ACC112 (cell line): ENCODE data around the gene PLEKHJ1.

Experiments used
- H2AFZ ChIP-seq: fragments of 200-600 bp; sonication (generic); one replicate; pipeline ENCODE4 v1.6.0; 2017; ENCODE audit warnings: antibody characterized with exemption, low read length; ENCODE audit not compliant: unreplicated experiment
- H3K27ac ChIP-seq: fragments of 200-600 bp; sonication (generic); 2 replicates; pipeline ENCODE4 v1.5.1; 2014; ENCODE audit warnings: low read depth, mild to moderate bottlenecking, antibody characterized with exemption, low read length, moderate library complexity
- H3K27me3 ChIP-seq: fragments of 200-600 bp; sonication (generic); 2 replicates; pipeline ENCODE4 v1.6.1; 2014; ENCODE audit warnings: mild to moderate bottlenecking, antibody characterized with exemption, low read length, moderate library complexity, mixed read lengths; ENCODE audit not compliant: insufficient read depth
- H3K36me3 ChIP-seq: fragments of 200-600 bp; sonication (generic); 2 replicates; pipeline ENCODE4 v1.6.1; 2016; ENCODE audit warnings: mild to moderate bottlenecking, antibody characterized with exemption, low read length, moderate library complexity, mixed read lengths; ENCODE audit not compliant: insufficient read depth
- H3K4me1 ChIP-seq: fragments of 200-600 bp; sonication (generic); one replicate; pipeline ENCODE4 v1.6.1; 2016; ENCODE audit warnings: low read length, mixed read lengths; ENCODE audit not compliant: insufficient read depth, unreplicated experiment, control insufficient read depth
- H3K4me3 ChIP-seq: fragments of 200-600 bp; sonication (generic); 2 replicates; pipeline ENCODE4 v1.5.1; 2014; ENCODE audit warnings: mild to moderate bottlenecking, low read depth, low read length
- H3K79me2 ChIP-seq: fragments of 200-600 bp; sonication (generic); one replicate; pipeline ENCODE4 v1.6.0; 2016; ENCODE audit warnings: low read length; ENCODE audit not compliant: control insufficient read depth, unreplicated experiment, insufficient read depth

PLEKHJ1 gene

DNA sequence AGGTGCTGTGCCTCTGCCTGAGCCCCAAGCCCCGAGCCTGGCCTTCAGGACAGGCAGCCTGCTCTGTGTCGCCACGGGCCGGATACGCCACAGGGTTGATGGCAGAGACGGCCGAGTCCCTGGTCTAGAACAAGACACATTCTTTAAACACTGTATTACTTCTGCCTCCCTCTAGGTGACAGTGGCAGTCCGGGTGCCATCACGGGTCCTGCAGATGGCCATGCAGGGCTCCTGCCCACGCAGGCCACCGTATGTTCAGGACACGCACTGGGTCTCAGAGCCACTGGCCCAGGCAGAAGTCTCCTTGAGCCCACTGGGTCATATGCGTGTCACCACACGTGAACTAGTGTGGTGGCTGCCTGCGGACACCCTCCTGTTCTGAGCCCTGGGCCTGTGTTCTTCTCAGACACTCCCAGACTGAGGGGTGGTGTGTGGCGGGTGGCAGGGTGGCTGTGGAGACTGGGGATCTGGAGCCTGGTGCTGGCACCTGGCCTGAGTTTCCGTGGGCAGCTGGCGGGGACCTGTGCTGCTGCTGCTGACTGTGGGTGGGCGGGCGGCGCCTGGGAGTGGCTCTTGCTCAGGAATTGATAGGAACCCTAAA lies 4.4 kb downstream of the PLEKHJ1 start:
- no peaks in the 10 kb centered on the region for H3K27me3 ChIP-seq
- no peak overlapping the region for H3K27ac ChIP-seq
- H3K79me2 ChIP-seq: peaks cover 30% of the 10 kb centered on the region
- no peak overlapping the region for H2AFZ ChIP-seq
- H3K36me3 ChIP-seq: no peaks in the 10 kb centered on the region
- no peaks in the 10 kb centered on the region for H3K4me1 ChIP-seq
- no peak overlapping the region for H3K4me3 ChIP-seq

DNA sequence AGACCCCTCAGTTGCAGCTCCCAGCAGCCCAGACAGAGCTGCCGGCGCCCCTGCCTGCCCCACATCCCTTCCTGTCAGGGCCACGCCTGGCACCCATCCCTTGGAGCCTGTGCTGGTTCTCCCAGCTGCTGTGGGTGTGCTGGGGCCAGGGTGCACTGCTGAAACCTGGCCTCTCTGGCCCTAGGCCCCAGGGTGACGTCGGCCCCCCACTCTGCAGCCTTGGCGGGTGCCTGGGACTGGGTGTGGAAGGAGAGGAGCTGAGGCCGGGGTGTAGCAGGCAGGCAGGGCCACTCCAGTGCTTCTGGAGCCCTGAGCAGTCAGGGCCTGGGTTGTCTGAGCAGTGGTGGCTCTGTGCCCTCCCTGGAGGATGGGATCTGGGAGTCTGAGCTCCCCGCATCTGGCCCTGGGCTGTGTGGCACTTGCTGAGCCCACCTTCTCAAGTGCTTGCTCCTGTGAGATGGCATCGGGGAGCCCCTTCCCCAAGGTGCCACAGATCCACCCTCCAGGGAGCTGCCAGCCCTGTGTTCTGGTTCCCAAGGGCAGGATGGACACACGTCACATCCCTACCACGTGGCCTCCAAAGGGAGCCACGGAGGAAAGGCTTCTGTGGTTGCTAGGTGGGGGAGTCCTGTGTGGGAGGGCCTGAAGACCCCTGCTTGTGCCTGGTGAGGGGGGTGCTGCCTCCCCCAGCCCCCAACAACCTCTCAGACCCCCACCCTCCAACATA lies 5.2 kb downstream of the PLEKHJ1 start:
- Histone ChIP-seq H2AFZ (no peak overlapping the region), H3K27ac (no peak overlapping the region), H3K36me3 (no peaks in the 10 kb centered on the region), H3K4me3 (no peak overlapping the region), H3K4me1 (no peaks in the 10 kb centered on the region), H3K79me2 (peaks cover 29% of the 10 kb centered on the region), H3K27me3 (no peaks in the 10 kb centered on the region)

DNA sequence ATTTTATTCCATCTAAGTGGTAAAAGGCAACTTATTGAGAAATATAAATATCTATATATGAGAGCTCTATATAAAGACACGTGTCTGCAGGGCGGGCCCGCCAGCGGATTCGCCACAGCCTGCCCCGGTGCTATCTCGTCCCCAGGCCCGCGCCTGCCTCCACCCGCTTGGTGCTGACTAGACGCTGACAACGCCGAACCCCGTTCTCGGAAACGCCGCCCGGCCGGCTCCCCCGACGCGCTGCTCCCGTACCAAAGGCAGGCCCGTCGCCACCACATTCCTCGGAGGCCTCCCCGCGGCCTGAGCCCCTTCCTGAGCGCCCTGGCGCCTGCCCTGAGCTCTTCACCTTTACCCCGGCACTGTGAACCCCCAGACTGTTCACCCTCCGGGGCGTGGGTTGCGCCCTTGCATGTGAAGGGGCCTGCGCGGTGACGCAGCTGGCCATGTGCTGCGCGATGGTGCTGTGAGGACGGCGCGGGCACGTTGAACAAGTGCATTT lies 6.0 kb downstream of the PLEKHJ1 start:
- Histone ChIP-seq H3K4me1 (no peaks in the 10 kb centered on the region), H3K79me2 (peaks cover 20% of the 10 kb centered on the region), H3K4me3 (no peak overlapping the region), H3K27ac (no peak overlapping the region), H2AFZ (no peak overlapping the region), H3K27me3 (no peaks in the 10 kb centered on the region), H3K36me3 (no peaks in the 10 kb centered on the region)

- H3K36me3 ChIP-seq: no peaks in the 10 kb centered on the region
- no peaks in the 10 kb centered on the region for H3K4me1 ChIP-seq
- no peaks in the 10 kb centered on the region for H3K27me3 ChIP-seq
- no peak overlapping the region for H3K4me3 ChIP-seq
- H3K79me2 ChIP-seq: peaks cover 13% of the 10 kb centered on the region
- no peak overlapping the region for H3K27ac ChIP-seq
- H2AFZ ChIP-seq: no peak overlapping the region
These were observed 6.8 kb downstream of the PLEKHJ1 start for GRCh38 chr19:2229103-2230032.

GRCh38 chr19:2228157-2229030 lies 7.7 kb downstream of the PLEKHJ1 start:
- H3K4me1 ChIP-seq: no peaks in the 10 kb centered on the region
- no peaks in the 10 kb centered on the region; the same call in 1 of the 2 replicates for H3K36me3 ChIP-seq
- H3K27me3 ChIP-seq: no peaks in the 10 kb centered on the region
- no peak overlapping the region for H3K27ac ChIP-seq
- H3K79me2 ChIP-seq: peaks cover 4% of the 10 kb centered on the region
- no peak overlapping the region for H3K4me3 ChIP-seq
- H2AFZ ChIP-seq: no peak overlapping the region

DNA sequence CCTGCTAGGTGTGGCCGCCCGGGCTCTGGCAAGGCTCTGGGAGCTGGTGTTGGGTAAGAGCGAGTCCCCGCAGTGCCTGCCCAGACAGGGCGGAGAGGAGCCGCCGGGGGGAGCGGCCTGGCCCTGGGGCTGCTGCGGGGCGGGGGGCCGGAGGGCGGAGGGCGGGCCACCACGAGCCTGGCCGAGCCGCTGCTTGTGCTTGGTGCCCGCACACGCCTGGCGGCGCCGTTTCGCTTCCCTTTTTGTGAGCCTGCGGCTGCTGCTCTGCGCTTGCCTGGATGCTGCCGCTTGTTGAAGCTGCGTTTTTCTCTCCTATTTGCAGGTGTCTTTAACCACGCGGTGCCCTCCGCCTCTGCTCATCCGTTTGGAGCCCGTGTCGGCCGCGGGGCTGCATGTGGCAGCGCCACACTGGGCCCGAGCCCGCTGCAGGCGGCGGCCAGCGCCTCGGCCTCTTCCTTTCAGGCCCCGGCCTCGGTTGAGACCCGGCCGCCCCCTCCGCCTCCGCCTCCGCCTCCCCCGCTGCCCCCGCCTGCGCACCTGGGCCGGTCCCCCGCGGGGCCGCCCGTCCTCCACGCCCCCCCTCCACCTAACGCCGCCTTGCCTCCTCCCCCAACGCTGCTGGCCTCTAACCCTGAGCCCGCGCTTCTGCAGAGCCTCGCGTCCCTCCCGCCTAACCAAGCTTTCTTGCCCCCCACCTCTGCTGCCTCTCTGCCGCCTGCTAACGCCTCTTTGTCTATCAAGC lies 8.5 kb downstream of the PLEKHJ1 start:
- Histone ChIP-seq H3K27me3 (no peaks in the 10 kb centered on the region), H3K79me2 (no peaks in the 10 kb centered on the region), H2AFZ (no peak overlapping the region), H3K4me3 (no peak overlapping the region), H3K4me1 (no peaks in the 10 kb centered on the region), H3K27ac (no peak overlapping the region), H3K36me3 (no peaks in the 10 kb centered on the region; the same call in 1 of the 2 replicates)

- no peaks in the 10 kb centered on the region for H3K79me2 ChIP-seq
- no peak overlapping the region for H3K27ac ChIP-seq
- H3K4me1 ChIP-seq: peaks cover under 1% of the 10 kb centered on the region
These were observed 9.2 kb downstream of the PLEKHJ1 start for GRCh38 chr19:2226840-2227360.

DNA sequence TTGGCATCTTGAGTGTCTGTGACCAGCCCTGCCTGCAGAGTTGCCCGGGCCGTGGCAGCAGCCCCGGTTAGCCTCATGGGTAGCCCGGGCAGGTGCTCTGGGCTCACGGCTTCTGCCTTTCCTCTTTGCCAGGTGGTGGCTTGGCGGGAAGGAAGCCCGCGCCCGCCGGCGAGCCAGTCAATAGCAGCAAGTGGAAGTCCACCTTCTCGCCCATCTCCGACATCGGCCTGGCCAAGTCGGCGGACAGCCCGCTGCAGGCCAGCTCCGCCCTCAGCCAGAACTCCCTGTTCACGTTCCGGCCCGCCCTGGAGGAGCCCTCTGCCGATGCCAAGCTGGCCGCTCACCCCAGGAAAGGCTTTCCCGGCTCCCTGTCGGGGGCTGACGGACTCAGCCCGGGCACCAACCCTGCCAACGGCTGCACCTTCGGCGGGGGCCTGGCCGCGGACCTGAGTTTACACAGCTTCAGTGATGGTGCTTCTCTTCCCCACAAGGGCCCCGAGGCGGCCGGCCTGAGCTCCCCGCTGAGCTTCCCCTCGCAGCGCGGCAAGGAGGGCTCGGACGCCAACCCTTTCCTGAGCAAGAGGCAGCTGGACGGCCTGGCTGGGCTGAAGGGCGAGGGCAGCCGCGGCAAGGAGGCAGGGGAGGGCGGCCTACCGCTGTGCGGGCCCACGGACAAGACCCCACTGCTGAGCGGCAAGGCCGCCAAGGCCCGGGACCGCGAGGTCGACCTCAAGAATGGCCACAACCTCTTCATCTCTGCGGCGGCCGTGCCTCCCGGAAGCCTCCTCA lies 9.9 kb downstream of the PLEKHJ1 start:
- Histone ChIP-seq H3K27ac (no peak overlapping the region), H3K27me3 (no peaks in the 10 kb centered on the region), H3K4me1 (peaks cover 7% of the 10 kb centered on the region), H3K36me3 (no peaks in the 10 kb centered on the region; the same call in 1 of the 2 replicates), H3K4me3 (no peak overlapping the region), H3K79me2 (no peaks in the 10 kb centered on the region), H2AFZ (no peak overlapping the region)

More at GRCh38 chr19:2226840-2227360, 9.2 kb downstream of the PLEKHJ1 start:
- Histone ChIP-seq H2AFZ (no peak overlapping the region), H3K27me3 (no peaks in the 10 kb centered on the region), H3K36me3 (no peaks in the 10 kb centered on the region; the same call in 1 of the 2 replicates), H3K4me3 (no peak overlapping the region)
